ENCODE results near the gene RPN1.
"Not testable (repeated sequence)": the region's sequence is repeated elsewhere in the genome, so short reads cannot be mapped to it uniquely, and the experiment has no call there.

Gene RPN1

DNA sequence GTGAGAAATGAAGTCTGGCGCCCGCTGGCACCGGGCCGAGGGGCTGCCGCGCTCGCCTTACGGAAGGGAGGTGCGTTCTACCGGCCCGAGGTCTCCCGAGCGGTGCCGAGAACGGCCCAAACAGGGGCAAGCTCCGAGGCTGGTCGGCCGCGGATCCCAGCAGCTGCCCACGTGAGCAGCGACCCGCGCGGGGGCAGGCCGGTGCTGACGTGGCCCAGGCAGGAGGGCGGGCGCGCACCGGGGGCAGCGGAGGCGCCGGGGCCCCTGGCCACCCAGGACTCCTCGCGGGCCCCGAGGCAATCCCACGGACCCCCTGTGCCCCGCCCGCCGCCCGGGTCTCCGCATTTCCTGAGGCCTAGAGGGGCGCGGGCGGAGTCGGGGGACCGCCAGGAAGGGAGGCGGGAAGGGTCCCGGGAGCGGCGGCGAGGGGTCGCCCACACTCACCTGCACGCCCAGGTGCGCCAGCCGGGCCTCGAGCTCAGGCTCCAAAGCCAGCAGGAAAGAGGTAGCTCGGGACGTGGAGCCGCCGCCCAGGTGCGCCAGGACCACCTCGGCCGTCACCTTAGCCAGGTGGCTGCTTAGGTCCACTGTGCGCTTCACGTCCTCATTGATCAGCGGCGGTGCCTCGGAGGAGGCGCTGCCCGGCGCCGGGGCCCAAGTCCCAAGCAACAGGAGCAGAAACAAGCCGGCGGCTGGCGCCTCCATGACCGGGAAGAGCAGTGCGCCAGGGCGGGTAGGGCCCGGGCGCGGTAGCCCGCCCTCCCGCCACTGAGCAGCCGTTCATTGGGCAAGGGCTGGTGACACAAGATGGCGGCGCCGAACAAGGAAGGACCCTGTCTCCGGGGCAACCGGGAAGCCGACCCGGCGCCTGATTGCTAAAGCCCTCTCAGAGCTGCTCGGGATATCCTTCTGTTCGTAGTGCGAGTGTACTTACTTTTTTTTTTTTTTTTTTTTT lies at the start of gene RPN1:
RPN1 (minus strand) TSS at position 723 of the 955 bp plus-strand sequence; CDS start at position 705, 18 bp downstream.
- peak; percentile 90 for DNase-seq (ENCODE audit: low read depth)

DNA sequence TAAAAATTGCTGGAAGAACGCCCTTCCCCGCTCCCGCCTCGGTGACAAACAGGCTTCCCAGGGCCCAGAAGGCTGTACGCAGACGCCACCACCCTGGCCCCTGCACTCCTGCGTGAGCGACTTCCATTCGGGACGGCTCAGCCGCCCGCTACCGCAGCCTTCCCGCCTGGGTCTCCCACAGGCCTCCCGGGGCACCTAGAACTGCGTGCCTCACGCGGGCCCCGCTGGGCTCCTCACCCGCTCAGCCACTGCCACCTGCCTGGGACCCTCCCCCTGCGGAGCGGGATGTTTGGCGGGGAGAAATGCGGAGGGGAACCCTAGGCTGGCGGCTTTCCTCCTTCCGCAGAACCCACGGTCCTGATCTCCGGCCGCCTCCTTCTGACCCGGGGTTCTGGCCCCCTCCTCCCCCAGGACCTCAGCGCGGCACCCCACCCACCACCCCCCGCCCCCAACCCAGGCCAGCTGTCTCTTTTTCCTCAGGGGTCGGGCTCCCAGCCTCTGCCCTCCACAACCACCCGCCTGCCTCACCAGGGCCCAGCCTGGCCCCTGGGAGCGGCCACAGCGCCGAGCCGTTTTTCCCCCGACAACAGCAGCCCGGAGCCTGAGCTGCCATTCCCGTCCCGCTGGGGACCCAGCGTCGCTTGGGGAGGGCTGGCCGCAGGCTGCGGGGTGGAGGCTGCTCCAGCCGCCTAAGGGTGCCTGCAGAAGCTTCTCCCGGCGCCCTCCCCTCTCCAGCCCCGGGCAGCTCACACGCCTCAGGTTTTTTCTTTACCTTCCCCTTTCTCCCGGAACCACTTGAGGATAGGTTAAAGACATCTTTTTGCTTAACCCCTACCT lies 47.8 kb upstream of the RPN1 start:
- DNase-seq (ENCODE audit: low read depth) = no peak

DNA sequence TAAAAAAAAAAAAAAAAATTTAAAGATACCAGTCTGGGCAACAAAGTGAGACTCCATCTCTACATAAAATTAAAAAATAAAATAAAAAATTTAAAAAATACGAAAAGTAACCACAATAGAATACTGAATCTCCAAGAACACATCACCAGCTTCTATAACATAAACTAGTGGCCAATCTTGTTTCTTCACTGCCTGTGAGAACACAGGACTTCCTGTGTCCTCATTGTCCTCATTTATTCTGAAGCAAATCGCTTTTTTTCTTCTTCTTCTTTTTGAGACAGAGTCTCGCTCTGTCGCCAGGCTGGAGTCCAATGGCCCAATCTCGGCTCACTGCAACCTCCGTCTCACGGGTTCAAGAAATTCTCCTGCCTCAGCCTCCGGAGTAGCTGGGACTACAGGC lies 46.7 kb upstream of the RPN1 start:
- no peak for DNase-seq (ENCODE audit: low read depth)

DNA sequence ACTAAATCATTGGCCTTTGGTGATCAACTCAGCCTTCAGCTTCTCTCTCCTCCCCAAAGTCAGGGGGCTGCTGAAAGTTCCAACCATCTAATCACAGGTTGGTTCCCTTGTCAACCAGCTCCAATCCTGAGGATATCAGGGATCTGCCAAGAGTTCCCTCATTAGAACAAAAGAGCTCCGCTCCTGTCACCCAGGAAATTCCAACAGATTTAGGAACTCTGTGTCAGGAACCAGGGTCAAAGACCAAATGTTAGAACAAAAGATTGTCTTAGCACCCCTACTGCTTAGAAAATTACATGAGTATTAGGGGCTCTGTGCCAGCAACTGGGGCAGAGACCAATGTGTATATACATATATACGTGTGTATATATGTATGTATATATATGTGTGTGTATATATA lies 43.1 kb upstream of the RPN1 start:
- no peak for DNase-seq (ENCODE audit: low read depth)

DNA sequence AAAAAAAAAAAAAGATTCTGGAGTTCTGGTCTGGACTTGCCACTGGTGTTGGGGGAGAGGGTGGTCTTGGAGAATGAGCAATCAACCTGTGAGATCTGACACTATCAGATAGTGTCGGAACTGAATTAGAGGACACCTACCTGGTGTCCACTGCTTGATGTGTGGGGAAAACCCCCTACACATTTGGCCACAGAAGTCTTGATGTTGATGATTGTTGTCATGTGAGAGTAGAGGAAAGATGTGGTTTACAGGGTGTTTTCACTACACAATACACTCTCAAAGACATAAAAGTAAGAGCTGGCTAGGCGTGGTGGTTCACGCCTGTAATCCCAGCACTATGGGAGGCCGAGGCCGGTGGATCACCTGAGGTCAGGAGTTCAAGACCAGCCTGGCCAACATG lies 38.4 kb upstream of the RPN1 start:
- DNase-seq (ENCODE audit: low read depth) = no peak

DNA sequence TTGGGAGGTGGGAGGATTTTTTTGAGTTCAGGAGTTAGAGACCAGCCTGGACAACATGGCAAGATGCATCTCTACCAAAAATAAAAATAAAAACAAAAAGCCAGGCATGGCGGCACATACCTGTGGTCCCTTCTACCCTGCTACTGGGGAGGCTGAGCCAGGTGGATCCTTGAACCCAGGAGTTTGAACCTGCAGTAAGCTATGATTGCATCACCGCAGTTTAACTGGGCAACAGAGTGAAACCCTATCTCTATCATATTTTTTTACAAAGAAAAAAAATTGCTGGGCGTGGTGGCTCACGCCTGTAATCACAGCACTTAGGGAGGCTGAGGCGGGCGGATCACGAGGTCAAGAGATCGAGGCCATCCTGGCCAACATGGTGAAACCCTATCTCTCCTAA lies 35.8 kb upstream of the RPN1 start:
- no peak for DNase-seq (ENCODE audit: low read depth)

DNA sequence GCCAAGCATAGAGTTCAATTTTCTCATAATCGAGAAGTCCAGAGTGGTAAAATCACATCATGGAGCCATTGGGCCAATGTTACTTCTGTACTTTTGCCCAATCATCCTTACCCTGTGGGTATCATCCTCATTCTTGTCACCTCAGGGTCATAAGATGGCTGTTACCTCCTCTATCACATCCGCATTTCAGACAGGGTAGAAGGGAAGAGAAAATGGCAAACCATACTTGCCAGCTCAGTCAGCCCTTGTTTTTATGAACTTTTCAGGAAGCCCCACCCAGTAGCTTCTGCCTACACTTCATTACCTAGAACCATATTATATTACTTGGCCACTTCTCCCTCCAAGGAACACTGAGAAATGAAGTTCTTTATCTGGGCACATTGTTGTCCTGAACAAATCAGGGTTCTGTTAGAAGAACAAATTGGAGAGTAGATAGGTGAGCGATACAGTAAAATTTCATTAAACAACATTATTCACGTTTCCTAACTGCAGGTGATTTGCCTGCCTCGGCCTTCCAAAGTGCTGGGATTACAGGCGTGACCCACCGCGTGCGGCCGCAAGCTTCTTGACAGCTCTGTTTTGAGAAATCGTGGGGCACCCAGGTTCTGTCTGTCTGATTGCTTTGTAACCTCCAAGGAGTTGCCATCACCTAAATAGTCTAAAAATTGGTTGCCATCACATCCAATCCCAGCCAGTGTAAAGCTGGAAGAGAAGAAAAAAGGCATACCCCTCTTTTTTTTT lies 34.5 kb upstream of the RPN1 start:
- no peak for DNase-seq (ENCODE audit: low read depth)

DNA sequence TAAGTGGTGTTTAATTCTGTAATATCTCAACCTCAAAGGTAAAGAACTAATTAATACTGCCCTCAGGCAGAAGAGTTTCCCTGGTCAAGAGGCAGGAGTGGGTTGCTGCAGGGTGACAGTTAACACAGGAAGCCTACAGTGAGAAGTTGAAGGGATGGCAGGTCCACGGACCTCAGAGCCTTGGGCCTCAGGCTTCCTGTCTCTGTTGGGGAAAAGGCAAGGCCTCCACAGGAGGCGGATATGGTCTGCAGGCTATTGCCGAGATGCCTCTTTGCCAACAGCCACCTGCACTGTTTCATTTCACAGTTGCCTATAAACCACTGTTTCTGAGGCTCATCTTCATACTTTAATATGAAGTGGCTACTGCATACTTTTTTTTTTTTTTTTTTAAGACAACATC lies 33.3 kb upstream of the RPN1 start:
- DNase-seq (ENCODE audit: low read depth) = no peak

DNA sequence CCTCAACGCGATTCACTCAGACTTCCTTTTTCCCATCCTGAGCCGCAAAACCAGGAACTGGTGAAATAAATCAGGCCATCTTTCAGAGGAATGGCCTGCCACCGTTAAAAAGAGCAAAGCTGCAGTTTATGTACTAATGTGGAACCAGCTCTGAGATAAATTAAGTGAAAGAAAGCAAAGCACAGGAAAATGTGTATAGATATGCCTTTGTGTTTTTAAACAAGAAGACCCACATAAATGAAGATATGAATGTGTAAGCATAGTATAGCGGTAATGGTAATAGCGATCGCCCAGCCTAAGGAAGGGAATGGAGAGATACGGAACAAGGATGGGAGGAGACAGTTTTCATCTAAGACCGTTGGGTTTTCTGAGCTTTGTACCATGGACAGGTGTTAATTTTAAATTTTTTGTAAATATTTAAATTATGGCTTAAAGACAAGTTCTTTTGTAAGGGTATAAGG lies 30.8 kb upstream of the RPN1 start:
- no peak for DNase-seq (ENCODE audit: low read depth)

DNA sequence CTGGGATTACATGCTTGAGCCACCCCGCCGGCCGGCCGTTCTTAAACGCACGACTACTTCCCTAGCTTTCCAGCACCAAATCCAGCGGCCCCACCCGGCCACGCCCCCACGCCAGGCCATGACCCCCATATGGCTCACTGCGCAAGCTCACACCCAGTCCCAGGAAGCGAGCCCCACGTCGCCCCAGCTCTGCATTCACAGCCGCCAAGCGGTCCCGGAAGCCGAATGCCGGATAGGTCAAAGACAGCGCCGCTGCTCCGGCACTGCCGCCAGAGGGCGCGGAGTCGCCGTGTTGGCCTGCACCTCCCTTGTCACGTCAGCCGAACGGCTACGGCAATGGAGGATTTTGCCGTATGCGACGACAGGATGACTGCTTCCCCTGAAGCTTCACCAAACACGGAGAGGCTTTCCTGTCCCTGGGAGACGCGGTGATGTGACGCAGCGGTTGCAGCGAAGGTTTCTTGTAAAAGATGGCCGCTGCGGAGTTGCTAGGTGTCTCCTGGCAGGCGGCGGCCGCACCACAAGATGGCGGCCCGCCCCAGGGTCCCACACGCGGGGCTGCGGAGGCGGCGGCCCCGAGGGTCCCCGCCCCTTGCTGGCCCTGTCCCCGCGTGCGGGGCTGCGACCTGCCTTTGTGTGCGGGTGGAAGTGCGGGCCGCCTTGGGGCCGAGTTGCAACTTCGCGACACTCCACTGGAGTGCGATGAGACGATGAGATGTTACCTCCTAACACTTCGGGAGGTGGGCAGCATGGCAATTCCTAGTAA lies 30.2 kb upstream of the RPN1 start:
- DNase-seq (ENCODE audit: low read depth) = peak; percentile 94

DNA sequence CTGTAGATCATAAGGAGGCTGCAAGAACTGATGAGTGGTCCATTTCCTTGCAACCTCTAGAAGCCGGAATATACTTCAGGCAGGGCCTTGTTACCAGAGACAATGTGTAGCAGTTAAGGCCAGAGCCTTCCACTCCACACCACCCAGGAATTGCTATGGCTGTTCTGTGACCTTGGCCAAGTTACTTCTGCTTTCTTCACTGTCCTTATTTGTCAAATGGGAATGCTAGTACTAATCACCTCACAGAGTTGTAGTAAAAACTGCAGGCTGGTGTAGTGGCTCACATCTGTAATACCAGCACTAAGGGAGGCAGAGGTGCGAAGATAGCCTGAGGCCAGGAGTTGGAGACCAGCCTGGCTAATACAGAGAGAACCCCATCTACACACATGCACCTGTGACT lies 28.7 kb upstream of the RPN1 start:
- DNase-seq (ENCODE audit: low read depth) = no peak

DNA sequence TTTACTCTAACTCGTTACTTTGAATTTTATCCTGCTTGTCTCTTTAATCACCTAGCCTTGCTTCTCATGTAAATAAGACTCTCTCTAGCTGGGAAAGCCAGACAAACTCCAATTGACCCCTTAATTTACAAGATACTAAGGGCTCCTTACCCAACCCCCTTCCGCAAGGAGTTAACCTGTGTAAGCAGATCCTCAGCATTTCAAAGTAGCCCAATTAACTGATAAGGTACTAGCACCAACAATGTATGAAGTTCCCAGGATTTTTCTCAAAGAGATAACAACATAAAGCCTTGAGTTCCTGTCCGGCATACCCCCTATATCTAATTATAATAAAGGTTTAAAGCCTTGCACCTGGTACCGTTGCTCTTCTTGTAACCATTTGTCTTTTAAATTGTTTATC lies 25.2 kb upstream of the RPN1 start:
- DNase-seq (ENCODE audit: low read depth) = not testable (repeated sequence)

DNA sequence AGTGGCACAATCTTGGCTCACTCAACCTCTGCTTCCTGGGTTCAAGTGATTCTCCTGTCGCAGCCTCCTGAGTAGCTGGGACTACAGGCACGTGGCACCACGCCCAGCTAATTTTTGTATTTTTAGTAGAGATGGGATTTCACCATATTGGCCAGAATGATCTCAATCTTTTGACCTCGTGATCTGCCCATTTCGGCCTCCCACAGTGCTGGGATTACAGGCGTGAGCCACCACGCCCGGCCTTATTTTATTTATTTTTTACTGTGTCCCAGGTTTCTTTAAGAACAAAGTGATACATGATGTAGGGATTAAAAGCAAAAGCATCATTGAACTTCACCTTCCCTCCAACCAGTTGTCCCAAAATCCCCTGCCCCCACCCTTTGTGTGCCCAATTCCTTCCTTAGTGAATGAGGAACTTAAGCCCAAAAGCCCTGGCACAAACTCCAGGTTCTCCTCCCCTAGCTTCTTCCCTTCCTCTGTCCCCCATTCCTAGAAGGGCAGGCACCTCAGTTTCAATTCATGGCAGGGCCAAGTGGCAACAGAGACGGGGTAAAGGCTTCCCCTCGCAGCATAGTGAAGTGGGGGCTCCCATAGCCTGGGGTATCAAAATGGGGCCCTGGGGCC lies 23.7 kb upstream of the RPN1 start:
- no peak for DNase-seq (ENCODE audit: low read depth)

DNA sequence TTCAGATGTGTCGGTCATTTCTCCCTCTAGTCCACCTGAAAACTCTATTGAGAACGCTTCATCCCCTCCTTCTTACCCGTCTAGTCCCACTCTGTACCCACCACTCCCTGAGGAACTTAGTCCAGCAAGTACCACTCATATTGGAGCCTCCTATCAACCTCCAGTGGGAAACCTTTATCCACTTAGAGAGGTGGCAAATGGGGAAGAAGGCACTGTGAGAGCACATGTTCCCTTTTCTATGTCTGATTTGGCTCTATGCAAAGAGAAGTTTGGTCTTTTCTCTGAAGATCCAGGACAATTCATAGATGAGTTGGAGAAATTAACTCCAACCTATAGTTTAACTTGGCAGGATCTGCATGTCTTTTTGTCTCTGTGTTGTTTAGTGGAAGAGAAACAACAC lies 17.0 kb upstream of the RPN1 start:
- no peak for DNase-seq (ENCODE audit: low read depth)

DNA sequence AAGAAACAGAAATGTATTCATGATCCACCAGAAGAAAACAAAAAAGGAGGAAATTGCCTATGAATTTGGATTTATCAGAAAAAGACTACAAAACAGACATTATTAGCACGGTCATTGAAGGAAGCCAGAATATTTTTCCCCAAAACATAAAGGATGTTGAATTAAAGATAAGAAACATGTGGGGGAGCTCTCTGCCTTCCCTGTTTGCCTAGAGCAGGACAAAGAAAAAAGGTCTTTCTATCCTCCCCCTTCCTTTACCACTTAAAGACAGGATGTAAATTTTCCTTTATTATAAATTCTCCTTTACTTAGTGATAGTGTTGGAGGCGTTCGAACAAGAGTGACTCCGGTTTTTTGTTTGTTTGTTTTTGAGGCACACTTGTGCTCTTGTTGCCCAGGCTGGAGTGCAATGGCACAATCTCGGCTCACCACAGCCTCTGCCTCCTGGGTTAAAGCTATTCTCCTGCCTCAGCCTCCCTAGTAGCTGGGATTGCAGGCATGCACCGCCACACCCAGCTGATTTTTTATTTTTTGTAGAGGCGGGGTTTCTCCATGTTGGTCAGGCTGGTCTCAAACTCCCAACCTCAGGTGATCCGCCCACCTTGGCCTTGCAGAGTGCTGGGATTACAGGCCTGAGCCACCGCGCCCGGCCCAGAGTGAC lies 14.9 kb upstream of the RPN1 start:
- DNase-seq (ENCODE audit: low read depth) = no peak

DNA sequence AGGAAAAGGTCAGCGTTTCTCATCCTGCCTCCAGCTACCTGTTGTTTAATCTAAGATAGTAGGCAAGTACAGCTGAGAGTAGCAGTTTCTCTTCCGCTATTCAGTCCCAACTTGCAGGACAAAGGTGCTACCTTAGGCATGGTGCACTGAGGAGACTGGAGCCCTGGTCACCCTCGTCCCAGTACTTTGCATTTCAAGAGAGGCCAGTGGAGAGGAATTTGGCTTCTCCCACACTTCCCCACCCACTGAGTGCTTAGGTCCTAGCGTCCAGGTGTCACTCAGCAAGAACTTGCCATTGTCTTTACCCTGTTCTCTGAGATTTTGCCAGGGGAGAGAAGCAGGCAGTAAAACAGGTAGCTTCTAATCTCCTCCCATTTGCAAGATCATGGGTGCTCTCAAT lies 12.5 kb upstream of the RPN1 start:
- no peak for DNase-seq (ENCODE audit: low read depth)

DNA sequence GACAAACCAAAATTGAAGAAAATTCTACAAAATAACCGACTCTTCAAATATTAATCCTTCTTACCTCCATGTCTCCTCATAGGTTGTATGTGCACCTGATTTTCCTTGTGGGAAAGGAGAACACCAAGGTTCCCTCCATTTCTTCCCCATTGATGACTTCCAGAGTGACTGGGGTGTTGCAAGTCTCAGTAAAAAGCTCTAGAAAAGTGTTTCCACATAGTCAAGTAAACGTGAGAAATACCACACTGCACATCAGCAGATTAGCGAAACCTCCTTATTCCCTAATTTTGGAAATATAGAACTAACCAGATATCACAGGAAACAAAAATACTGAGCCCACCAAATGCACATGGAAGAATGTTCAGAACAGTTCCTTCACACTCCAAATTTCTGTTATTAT lies 4.9 kb upstream of the RPN1 start:
- no peak for DNase-seq (ENCODE audit: low read depth)

DNA sequence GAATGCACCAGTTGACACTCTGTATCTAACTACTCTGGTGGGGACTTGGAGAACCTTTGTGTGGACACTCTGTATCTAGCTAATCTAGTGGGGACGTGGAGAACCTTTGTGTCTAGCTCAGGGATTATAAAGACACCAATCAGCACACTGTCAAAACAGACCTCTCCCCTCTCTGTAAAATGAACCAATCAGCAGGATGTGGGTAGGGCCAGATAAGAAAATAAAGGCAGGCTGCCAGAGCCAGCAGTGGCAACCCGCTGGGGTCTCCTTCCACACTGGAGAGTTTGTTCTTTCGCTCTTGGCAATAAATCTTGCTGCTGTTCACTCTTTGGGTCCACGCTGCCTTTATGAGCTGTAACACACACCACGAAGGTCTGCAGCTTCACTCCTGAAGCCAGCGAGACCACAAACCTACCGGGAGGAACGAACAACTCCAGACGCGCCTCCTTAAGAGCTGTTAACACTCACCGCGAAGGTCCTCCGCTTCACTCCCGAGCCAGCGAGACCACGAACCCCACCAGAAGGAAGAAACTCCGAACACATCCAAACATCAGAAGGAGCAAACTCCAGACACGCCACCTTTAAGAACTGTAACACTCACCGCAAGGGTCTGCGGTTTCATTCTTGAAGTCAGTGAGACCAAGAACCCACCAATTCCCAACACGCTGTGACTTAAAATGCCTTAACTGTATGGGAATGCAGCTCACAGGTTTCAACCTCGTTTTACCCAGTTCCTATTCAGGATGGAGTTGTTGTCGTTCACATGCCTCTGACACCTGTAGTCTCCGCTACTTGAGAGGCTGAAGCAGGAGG lies 3.6 kb upstream of the RPN1 start:
- peak; percentile 12 for DNase-seq (ENCODE audit: low read depth)

DNA sequence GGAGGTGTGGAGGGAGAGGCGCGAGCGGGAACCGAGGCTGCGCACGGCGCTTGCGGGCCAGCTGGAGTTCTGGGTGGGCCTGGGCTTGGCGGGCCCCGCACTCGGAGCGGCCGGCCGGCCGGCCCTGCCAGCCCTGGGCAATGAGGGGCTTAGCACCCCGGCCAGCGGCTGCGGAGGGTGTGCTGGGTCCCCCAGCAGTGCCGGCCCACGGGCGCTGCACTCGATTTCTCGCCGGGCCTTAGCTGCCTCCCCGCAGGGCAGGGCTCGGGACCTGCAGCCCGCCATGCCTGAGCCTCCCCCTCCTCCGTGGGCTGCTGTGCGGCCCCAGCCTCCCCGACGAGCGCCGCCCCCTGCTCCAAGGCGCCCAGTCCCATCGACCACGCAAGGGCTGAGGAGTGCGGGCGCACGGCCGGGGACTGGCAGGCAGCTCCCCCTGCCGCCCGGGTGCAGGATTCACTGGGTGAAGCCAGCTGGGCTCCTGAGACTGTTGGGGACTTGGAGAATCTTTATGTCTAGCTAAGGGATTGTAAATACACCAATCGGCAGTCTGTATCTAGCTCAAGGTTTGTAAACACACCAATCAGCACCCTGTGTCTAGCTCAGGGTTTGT lies 2.9 kb upstream of the RPN1 start:
- not testable (repeated sequence) for DNase-seq (ENCODE audit: low read depth)

All from stimulated activated CD8-positive, alpha-beta memory T cell treated with anti-CD3 and anti-CD28 coated beads, Interleukin-12 subunit alpha, Interleukin-12 subunit beta, amount 100 ng/mL, for 1 hour (primary cell).